ENCODE measurements around the gene ZNF750.

DNA sequence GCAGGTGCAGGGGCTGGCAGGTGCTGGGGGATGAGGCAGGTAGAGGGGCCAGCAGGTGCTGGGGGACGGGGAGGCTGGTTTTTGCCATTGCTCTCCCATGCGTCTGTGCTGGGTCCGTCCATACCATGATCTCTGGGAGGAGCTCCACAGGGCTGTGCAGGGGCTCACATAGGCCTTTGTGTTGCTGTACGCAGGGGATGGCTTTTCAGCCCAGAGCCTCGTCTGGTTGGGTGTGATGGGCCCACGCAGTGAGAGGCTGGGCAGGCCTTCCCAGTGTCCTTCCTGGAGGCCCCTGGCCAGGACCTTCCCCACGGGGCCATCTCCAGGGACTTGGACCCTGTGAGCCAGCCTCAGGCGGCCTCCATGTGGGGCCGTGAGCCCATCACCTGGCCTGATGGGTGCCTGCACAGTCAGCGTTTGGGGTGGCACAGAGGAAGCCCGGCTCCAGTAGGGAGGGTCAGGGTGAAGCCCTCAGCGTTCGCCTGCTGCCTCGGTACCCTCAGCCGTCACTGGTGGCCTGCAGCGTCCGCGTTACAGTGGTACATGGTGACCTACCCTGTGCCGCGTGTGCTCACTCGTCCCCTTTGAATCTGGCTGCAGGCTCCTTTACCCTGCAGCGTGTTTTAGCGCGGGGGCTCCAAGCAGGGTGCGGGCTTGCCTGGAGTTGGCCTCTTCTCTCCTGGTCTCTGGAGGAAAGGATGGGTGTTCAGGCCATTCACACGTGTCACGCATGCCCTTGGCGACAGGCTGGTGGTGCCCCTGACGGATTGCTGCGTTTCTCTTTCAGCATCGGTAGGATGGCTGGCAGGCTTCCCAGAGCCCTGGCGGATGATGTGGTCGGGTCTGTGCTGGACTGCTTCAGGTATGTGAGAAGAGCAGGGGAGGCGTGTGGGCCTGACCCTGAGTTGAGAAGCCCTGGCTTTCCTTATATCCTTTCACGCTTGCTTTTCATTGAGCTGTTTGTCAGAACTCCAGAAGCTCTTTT is 30.6 kb downstream of the ZNF750 start:
- TF ChIP-seq POLR2AphosphoS5 (IDR thresholded peaks at IDR 0.05; ENCODE audit: low read depth, low read length) (no peak), FOXP2 (optimal IDR thresholded peaks at IDR 0.05; ENCODE audit: borderline replicate concordance, extremely low read depth, extremely low read length, insufficient read depth) (no peak), SIN3A (IDR thresholded peaks at IDR 0.05; ENCODE audit: borderline replicate concordance, insufficient read depth, low read length) (no peak)
- TF ChIP-seq, protein P1, sequence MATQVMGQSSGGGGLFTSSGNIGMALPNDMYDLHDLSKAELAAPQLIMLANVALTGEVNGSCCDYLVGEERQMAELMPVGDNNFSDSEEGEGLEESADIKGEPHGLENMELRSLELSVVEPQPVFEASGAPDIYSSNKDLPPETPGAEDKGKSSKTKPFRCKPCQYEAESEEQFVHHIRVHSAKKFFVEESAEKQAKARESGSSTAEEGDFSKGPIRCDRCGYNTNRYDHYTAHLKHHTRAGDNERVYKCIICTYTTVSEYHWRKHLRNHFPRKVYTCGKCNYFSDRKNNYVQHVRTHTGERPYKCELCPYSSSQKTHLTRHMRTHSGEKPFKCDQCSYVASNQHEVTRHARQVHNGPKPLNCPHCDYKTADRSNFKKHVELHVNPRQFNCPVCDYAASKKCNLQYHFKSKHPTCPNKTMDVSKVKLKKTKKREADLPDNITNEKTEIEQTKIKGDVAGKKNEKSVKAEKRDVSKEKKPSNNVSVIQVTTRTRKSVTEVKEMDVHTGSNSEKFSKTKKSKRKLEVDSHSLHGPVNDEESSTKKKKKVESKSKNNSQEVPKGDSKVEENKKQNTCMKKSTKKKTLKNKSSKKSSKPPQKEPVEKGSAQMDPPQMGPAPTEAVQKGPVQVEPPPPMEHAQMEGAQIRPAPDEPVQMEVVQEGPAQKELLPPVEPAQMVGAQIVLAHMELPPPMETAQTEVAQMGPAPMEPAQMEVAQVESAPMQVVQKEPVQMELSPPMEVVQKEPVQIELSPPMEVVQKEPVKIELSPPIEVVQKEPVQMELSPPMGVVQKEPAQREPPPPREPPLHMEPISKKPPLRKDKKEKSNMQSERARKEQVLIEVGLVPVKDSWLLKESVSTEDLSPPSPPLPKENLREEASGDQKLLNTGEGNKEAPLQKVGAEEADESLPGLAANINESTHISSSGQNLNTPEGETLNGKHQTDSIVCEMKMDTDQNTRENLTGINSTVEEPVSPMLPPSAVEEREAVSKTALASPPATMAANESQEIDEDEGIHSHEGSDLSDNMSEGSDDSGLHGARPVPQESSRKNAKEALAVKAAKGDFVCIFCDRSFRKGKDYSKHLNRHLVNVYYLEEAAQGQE (IDR thresholded peaks at IDR 0.05; ENCODE audit: insufficient read depth in 1 of 2, low read depth in 2 of 2, low read length in 2 of 2) = no peak
